Neural progenitor cell (in vitro differentiated cells): Measurements from ENCODE around the gene IVNS1ABP. TPM values are rescaled to one million over a fixed set of nuclear protein-coding genes. Genes with fewer than 3 reads are reported as not detected.

ENCODE experiments used
- DNase-seq: peaks from one replicate; pipeline ENCODE4 v3.0.0-alpha.2; 2016; ENCODE audit warnings: low spot score
- H2AFZ ChIP-seq: fragments of 200-600 bp; sonication (generic); replicated peaks from 2 replicates; pipeline ENCODE4 v1.6.1; 2016; ENCODE audit warnings: antibody characterized with exemption
- H3F3A ChIP-seq: fragments of 200-600 bp; sonication (generic); 2 replicates; pipeline ENCODE4 v1.6.1; 2016; ENCODE audit warnings: antibody characterized with exemption, low read depth
- H3K27ac ChIP-seq: fragments of 200-600 bp; sonication (generic); 2 replicates; pipeline ENCODE4 v1.5.1; 2016; ENCODE audit warnings: mild to moderate bottlenecking
- H3K27me3 ChIP-seq: fragments of 200-600 bp; sonication (generic); 2 replicates; pipeline ENCODE4 v1.6.1; 2016; ENCODE audit warnings: mild to moderate bottlenecking, moderate library complexity
- H3K36me3 ChIP-seq: fragments of 200-600 bp; sonication (generic); 2 replicates; pipeline ENCODE4 v1.5.1; 2016
- H3K4me1 ChIP-seq: fragments of 200-600 bp; sonication (generic); 2 replicates; pipeline ENCODE4 v1.6.1; 2016; ENCODE audit warnings: mixed run types
- H3K4me2 ChIP-seq: fragments of 200-600 bp; sonication (generic); 2 replicates; pipeline ENCODE4 v1.6.1; 2016
- H3K4me3 ChIP-seq: fragments of 200-600 bp; sonication (generic); 2 replicates; pipeline ENCODE4 v1.5.1; 2016
- H3K79me2 ChIP-seq: fragments of 200-600 bp; sonication (generic); 2 replicates; pipeline ENCODE4 v1.6.1; 2016; ENCODE audit warnings: low read depth
- H3K9ac ChIP-seq: fragments of 200-600 bp; sonication (generic); 2 replicates; pipeline ENCODE4 v1.6.1; 2016
- H3K9me3 ChIP-seq: fragments of 200-600 bp; sonication (generic); 2 replicates; pipeline ENCODE4 v1.5.1; 2016; ENCODE audit warnings: low read depth
- H4K20me1 ChIP-seq: fragments of 200-600 bp; sonication (generic); 2 replicates; pipeline ENCODE4 v1.6.1; 2016; ENCODE audit warnings: low read depth
- H3K27ac Mint-ChIP-seq: 3 replicates; pipeline ENCODE4 v1.8.0; 2021; ENCODE audit warnings: mixed read lengths
- H3K27me3 Mint-ChIP-seq: 2 replicates; pipeline ENCODE4 v1.8.0; 2022; ENCODE audit warnings: low read depth, mild to moderate bottlenecking, inconsistent platforms, moderate library complexity, mixed read lengths; ENCODE audit not compliant: insufficient read depth
- H3K36me3 Mint-ChIP-seq: 3 replicates; pipeline ENCODE4 v1.8.0; 2021; ENCODE audit warnings: mixed read lengths
- H3K4me1 Mint-ChIP-seq: 3 replicates; pipeline ENCODE4 v1.8.0; 2021; ENCODE audit warnings: mixed read lengths
- H3K4me3 Mint-ChIP-seq: 3 replicates; pipeline ENCODE4 v1.8.0; 2021; ENCODE audit warnings: mild to moderate bottlenecking, moderate library complexity, mixed read lengths
- H3K9me3 Mint-ChIP-seq: 3 replicates; pipeline ENCODE4 v1.8.0; 2020; ENCODE audit warnings: mixed read lengths
- CTCF ChIP-seq: fragments of 200-600 bp; sonication (generic); IDR thresholded peaks from 2 replicates; pipeline ENCODE4 v1.5.1; 2017; ENCODE audit warnings: antibody characterized with exemption, mild to moderate bottlenecking
- EZH2 ChIP-seq: fragments of 200-600 bp; sonication (generic); IDR thresholded peaks from 2 replicates; pipeline ENCODE4 v1.6.1; 2017; ENCODE audit warnings: antibody characterized with exemption, mild to moderate bottlenecking, moderate library complexity
- EZH2phosphoT487 ChIP-seq: fragments of 200-600 bp; sonication (generic); IDR thresholded peaks from 2 replicates; pipeline ENCODE4 v1.6.1; 2017; ENCODE audit warnings: antibody characterized with exemption
- total RNA-seq: library from RNA; depleted of rRNA; stranded (reverse); fragments of >200 nt; gene quantifications from 2 replicates; pipeline ENCODE4 v1.2.3, GENCODE V29; 2015; ENCODE audit warnings: low replicate concordance

The IVNS1ABP gene
- total RNA-seq, 1 donor from 2014 or later: 193 TPM

DNA sequence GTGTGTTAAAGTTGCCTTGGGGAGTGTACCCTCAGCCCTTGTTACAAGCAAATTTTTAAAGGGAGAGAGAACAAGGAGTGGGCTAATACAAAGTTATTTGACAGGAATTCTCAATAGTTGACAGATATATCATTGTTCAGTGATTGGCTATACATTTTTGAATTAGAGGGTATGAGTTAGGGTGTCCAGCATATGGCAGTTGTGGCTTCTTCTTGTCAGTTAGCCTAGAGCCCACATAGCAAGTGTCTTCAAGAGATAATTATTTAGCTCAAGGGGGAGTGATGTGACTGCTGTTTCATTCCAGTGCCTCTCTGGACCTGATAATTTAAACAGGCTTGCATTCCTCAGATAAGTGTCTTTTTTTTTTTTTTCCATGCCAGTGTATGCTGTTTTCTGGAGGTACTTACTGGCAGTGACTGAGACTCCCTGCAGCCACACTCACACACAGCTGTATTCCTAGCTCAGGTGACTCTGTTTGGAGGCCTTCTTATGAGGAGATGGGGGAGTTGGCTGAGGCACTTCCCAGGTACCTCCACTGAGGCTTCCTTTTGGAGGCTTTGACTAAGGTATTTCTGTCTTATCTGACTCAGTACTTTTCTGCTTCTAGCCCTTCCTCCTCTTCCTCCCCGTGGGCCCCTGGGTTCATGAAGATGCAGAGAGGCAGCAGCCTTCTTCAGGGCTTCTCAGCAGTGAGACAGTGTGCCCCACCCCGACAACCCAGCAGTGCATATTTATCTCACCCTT lies 32.3 kb downstream of the IVNS1ABP start:
- no peak overlapping the region for H3K9ac ChIP-seq
- DNase-seq: no peak
- H3K4me3 ChIP-seq: no peak overlapping the region
- no peak overlapping the region for H2AFZ ChIP-seq
- no peaks in the 10 kb centered on the region for H3K27me3 ChIP-seq
- no peaks in the 10 kb centered on the region for H4K20me1 ChIP-seq
- no peaks in the 10 kb centered on the region for H3K4me1 ChIP-seq
- no peak overlapping the region for H3K27ac ChIP-seq
- no peaks in the 10 kb centered on the region for H3K36me3 ChIP-seq
- no peaks in the 10 kb centered on the region for H3F3A ChIP-seq
- Mint-ChIP-seq H3K9me3 (peaks cover 6% of the 10 kb centered on the region), H3K27me3 (no peaks in the 10 kb centered on the region), H3K4me1 (no peaks in the 10 kb centered on the region), H3K36me3 (peaks cover 11% of the 10 kb centered on the region), H3K4me3 (no peak overlapping the region), H3K27ac (no peak overlapping the region)
- no peak overlapping the region for H3K4me2 ChIP-seq
- no peaks in the 10 kb centered on the region for H3K79me2 ChIP-seq
- no peaks in the 10 kb centered on the region for H3K9me3 ChIP-seq
- TF ChIP-seq EZH2 (no peak), CTCF (no peak), EZH2phosphoT487 (no peak)

DNA sequence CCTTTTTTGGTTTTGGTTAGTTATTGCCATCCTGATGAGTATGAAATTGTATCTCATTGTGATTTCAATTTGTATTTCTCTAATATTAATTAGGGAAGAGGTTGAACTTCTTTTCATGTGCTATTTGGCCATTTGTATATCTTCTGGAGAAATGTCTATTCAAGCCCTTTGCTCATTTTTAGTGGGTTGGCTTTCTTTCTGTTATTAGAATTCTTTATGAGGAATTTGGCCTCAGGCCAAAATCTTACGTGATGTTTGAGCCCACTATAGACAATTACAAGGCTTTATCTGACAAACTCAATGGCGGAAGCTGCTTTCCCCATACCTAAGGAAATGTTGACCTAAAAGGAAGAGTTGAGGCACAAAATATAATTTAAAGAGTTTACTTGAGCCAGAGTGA lies 32.9 kb downstream of the IVNS1ABP start:
- Histone ChIP-seq H3K4me1 (no peaks in the 10 kb centered on the region), H3K9me3 (no peaks in the 10 kb centered on the region), H3K4me2 (no peak overlapping the region), H2AFZ (no peak overlapping the region), H4K20me1 (no peaks in the 10 kb centered on the region), H3K79me2 (no peaks in the 10 kb centered on the region), H3K36me3 (no peaks in the 10 kb centered on the region), H3F3A (no peaks in the 10 kb centered on the region), H3K27me3 (no peaks in the 10 kb centered on the region), H3K9ac (no peak overlapping the region), H3K4me3 (no peak overlapping the region), H3K27ac (no peak overlapping the region)
- H3K27me3 Mint-ChIP-seq: no peaks in the 10 kb centered on the region
- H3K27ac Mint-ChIP-seq: no peak overlapping the region
- no peak overlapping the region for H3K4me3 Mint-ChIP-seq
- DNase-seq: no peak
- peaks cover 7% of the 10 kb centered on the region for H3K36me3 Mint-ChIP-seq
- no peaks in the 10 kb centered on the region for H3K4me1 Mint-ChIP-seq
- peaks cover 3% of the 10 kb centered on the region for H3K9me3 Mint-ChIP-seq
- TF ChIP-seq EZH2phosphoT487 (no peak), CTCF (no peak)

DNA sequence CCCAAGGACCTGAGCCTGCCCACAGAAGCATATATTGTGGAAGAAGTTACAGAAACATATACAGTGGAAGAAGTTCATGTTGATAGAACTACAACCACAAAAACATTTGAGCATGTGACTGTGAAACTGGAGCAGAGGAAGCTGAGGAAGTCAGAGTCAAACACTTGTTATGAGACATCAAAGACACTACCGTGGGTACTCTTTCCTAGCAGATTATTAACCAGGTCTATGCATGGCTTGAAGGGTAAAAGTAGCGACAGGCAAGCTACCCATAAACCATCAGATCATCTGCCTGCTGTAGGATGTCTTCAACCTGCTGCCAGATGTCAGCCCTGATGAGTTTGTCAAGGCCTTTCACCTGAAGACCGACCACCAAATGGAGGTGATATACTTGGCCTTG lies 35.8 kb downstream of the IVNS1ABP start:
- Histone ChIP-seq H3K36me3 (no peaks in the 10 kb centered on the region), H3K4me3 (no peak overlapping the region), H3K4me2 (no peak overlapping the region), H3K27me3 (no peaks in the 10 kb centered on the region), H3K4me1 (no peaks in the 10 kb centered on the region), H2AFZ (no peak overlapping the region), H3F3A (no peaks in the 10 kb centered on the region), H3K27ac (no peak overlapping the region), H3K9ac (no peak overlapping the region), H3K79me2 (no peaks in the 10 kb centered on the region), H3K9me3 (no peaks in the 10 kb centered on the region), H4K20me1 (no peaks in the 10 kb centered on the region)
- no peak overlapping the region for H3K4me3 Mint-ChIP-seq
- no peaks in the 10 kb centered on the region for H3K4me1 Mint-ChIP-seq
- peaks cover 4% of the 10 kb centered on the region for H3K36me3 Mint-ChIP-seq
- H3K27ac Mint-ChIP-seq: no peak overlapping the region
- no peak for DNase-seq
- TF ChIP-seq EZH2: no peak
- no peak for TF ChIP-seq CTCF
- TF ChIP-seq EZH2phosphoT487: no peak
- H3K9me3 Mint-ChIP-seq: no peaks in the 10 kb centered on the region
- H3K27me3 Mint-ChIP-seq: no peaks in the 10 kb centered on the region
